Left lung (tissue), 10 donors: Measurements from ENCODE around the gene SNAPC2. TPM values are rescaled to one million over a fixed set of nuclear protein-coding genes. Genes with fewer than 3 reads are reported as not detected.
"Not testable (repeated sequence)": the region's sequence is repeated elsewhere in the genome, so short reads cannot be mapped to it uniquely, and the experiment has no call there.

ENCODE experiments used
- ATAC-seq: fragments of 200-7000 bp; cut with Tn5 transposase; one replicate; pipeline ENCODE4 v1.9.1; 2020; ENCODE audit warnings: moderate library complexity
- DNase-seq, 4 donors: peaks; one replicate each; pipeline ENCODE4 v3.0.0-alpha.2; 2013 to 2020
- H3K27ac ChIP-seq, 2 donors: fragments of 200-600 bp; sonication (generic) in 1 of 2; one replicate each; pipeline versions ENCODE4 v1.5.0 to v1.8.0; 2020 to 2021
- H3K27me3 ChIP-seq, 2 donors: fragments of 200-600 bp; sonication (generic) in 1 of 2; one replicate each; pipeline versions ENCODE4 v1.5.0 to v1.8.0; 2020 to 2021
- H3K36me3 ChIP-seq, 2 donors: fragments of 200-600 bp; sonication (generic) in 1 of 2; one replicate each; pipeline versions ENCODE4 v1.5.0 to v1.8.0; 2020 to 2021
- H3K4me1 ChIP-seq, 2 donors: fragments of 200-600 bp; one replicate each; pipeline ENCODE4 v1.8.0; 2021
- H3K4me3 ChIP-seq, 2 donors: fragments of 200-600 bp; sonication (generic) in 1 of 2; one replicate each; pipeline versions ENCODE4 v1.5.0 to v1.8.0; 2020 to 2021; ENCODE audit warnings: mild to moderate bottlenecking in 1 of 2
- H3K9me3 ChIP-seq, 2 donors: fragments of 200-600 bp; sonication (generic) in 1 of 2; one replicate each; pipeline versions ENCODE4 v1.5.0 to v1.8.0; 2020 to 2021
- intact Hi-C, 2 donors: fragments of 100-400 bp; cut with DNase I; formaldehyde crosslinking; loops; one replicate each; pipeline versions ENCODE4 v1.11.2 to v1.14.2; 2022
- polyA plus RNA-seq, 6 donors: library from polyadenylated mRNA; unstranded; fragments of 120-200 nt; gene quantifications; one replicate each; pipeline ENCODE4 v1.2.1, GENCODE V29; 2013; ENCODE audit not compliant: insufficient read length in 6 of 6
- total RNA-seq, 2 donors: library from RNA; stranded (reverse); fragmentation: NEBNext Ultra II Directional; extraction: Animal tissue kit (Norgen Biotek cat#: 25700); gene quantifications; one replicate each; pipeline ENCODE4 v1.2.1, GENCODE V29; 2021
- TF ChIP-seq, protein P1 (sequence below), 2 donors: fragments of 200-600 bp; sonication (generic) in 1 of 2; IDR thresholded peaks; one replicate each; pipeline versions ENCODE4 v1.5.0 to v1.8.0; 2021; ENCODE audit warnings: antibody characterized with exemption in 2 of 2
- donor health status: DM: no; HTN: yes; CAD: no.
- donor health status: DM: no; HTN: no; CAD: no.

Gene SNAPC2
- total and polyA plus RNA-seq, 8 donors = 11.1 to 20.5 (median 15.5) TPM

DNA sequence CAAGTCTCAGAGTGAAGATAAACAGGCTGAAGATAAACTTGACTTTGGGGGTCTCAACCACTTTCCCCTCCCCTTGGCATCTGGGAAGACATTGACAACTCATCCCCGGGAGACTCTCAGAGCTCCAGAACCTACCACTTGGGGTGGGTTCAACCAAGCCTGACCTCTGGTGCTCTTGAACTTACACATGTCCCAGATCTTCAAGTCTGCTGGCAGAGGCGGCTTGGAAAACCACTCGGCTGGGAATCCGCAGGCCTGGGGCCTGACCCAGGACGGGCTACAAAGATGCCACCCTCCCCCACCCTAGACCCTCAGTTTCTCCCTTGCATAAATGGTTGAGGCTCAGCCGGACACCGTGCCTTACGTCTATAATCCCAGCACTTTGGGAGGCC, 31.3 kb upstream of the SNAPC2 start:
- Histone ChIP-seq H3K36me3 (no peaks in the 10 kb centered on the region), H3K27me3 (peaks cover 0 to 53% of the 10 kb centered on the region in 2 donors), H3K4me1 (peaks cover 0 to 9% of the 10 kb centered on the region in 2 donors), H3K4me3 (peak overlapping the region; percentile 42 to 43), H3K27ac (no peak overlapping the region), H3K9me3 (no peaks in the 10 kb centered on the region)
- intact Hi-C loops = no loop called here
- TF ChIP-seq, protein P1, sequence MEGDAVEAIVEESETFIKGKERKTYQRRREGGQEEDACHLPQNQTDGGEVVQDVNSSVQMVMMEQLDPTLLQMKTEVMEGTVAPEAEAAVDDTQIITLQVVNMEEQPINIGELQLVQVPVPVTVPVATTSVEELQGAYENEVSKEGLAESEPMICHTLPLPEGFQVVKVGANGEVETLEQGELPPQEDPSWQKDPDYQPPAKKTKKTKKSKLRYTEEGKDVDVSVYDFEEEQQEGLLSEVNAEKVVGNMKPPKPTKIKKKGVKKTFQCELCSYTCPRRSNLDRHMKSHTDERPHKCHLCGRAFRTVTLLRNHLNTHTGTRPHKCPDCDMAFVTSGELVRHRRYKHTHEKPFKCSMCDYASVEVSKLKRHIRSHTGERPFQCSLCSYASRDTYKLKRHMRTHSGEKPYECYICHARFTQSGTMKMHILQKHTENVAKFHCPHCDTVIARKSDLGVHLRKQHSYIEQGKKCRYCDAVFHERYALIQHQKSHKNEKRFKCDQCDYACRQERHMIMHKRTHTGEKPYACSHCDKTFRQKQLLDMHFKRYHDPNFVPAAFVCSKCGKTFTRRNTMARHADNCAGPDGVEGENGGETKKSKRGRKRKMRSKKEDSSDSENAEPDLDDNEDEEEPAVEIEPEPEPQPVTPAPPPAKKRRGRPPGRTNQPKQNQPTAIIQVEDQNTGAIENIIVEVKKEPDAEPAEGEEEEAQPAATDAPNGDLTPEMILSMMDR (IDR thresholded peaks at IDR 0.05) = no peak
- ATAC-seq = peak; percentile 5
- no peak for DNase-seq

DNA sequence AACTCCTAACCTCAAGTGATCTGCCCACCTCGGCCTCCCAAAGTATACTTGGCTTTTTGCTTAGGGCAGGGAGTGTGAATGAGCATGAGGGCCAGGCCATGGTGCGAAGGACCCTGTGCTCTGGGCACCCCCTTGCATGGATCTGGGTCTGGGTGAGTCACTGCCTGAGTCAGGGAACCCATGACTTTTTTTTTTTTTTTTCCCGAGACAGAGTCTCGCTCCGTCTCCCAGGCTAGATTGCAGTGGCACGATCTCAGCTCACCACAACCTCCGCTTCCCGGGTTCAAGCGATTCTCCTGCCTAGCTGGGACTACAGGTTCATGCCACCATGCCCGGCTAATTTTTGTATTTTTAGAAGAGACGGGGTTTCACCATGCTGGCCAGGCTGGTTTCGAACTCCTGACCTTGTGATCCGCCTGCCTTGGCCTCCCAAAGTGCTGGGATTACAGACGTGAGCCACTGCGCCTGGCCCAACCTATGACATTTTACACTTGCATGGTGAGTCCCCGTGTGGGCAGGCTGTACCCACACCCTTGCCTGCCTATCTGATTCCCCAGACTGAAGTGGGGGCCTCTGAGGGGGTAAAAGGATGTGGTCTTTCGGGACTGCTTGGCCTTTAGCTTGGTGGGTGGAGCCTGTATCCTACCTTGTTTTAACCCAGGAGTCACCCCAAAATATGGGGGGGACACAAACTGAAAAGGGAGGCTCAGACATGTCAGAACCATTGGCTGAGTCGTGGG, 26.6 kb upstream of the SNAPC2 start:
- peaks cover 0 to 47% of the 10 kb centered on the region in 2 donors for H3K27me3 ChIP-seq
- ATAC-seq, H3K36me3 ChIP-seq, H3K9me3 ChIP-seq, DNase-seq, H3K27ac ChIP-seq, H3K4me3 ChIP-seq, intact Hi-C loops, H3K4me1 ChIP-seq: not testable (repeated sequence)

DNA sequence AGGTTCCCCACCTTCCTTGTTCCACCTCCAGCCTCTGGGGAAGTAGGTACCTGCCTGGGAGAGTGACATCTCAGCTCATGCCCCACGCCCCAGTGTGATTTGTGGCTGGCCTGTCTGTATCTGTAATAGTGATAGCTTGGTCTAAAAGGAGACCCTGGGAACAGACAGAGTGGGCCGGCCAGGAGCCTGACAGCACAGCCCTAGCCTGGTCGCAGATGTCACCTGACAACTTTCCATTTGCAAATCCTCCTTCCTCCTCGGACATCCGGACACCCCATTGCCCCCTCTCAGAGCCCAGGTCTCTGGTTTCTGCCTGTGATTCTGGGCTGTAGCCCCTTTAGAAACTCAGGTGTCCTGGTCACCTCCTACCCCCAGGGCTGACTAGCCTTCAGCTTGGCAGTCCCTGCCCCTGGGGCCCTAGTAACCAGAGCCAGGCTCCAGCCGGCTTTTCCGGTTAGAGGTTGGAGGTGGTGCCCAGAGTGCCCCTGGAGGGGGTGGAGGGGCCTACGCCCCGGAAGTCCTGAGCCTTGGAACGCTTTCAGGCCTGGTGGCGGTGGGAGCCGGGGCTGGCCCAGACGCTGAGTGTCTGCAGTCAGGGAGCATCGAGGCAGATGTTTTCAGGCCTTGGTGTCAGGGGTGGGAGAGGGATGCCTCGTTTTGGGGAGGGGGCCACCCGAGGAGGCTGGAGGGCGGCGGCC, 25.4 kb upstream of the SNAPC2 start:
- intact Hi-C loops = no loop called here
- DNase-seq (peak in 3 of 4 donors; percentile 59 to 82 (median 79)), ATAC-seq (peak; percentile 89)
- TF ChIP-seq, protein P1 (IDR thresholded peaks at IDR 0.05) = no peak
- H3K36me3 ChIP-seq = no peaks in the 10 kb centered on the region
- H3K27me3 ChIP-seq = peaks cover 0 to 37% of the 10 kb centered on the region in 2 donors
- H3K9me3 ChIP-seq = no peaks in the 10 kb centered on the region
- H3K27ac ChIP-seq = no peak overlapping the region
- no peaks in the 10 kb centered on the region for H3K4me1 ChIP-seq
- H3K4me3 ChIP-seq = no peak overlapping the region

DNA sequence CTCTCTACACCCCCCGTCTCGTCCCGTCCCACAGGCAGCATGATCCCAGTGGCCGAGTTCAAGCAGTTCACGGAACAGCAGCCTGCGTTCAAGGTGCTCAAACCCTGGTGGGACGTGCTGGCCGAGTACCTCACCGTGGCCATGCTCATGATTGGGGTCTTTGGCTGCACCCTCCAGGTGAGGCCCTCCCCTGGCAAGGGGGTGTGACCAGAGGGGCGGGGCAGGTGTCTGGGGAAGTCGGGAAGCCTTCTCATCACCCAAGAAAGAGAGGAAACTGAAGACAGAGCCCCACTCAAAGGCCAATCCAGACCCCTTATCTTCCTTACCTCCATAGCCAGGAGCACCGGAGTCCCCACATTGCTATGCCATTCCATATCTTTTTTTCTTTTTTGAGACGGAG, 24.6 kb upstream of the SNAPC2 start:
- Histone ChIP-seq H3K4me1 (no peaks in the 10 kb centered on the region), H3K27me3 (peaks cover 0 to 34% of the 10 kb centered on the region in 2 donors), H3K9me3 (no peaks in the 10 kb centered on the region), H3K27ac (no peak overlapping the region), H3K4me3 (no peak overlapping the region), H3K36me3 (no peaks in the 10 kb centered on the region)
- ATAC-seq (no peak), DNase-seq (no peak)
- TF ChIP-seq, protein P1 (IDR thresholded peaks at IDR 0.05) = no peak
- intact Hi-C loops = no loop called here

DNA sequence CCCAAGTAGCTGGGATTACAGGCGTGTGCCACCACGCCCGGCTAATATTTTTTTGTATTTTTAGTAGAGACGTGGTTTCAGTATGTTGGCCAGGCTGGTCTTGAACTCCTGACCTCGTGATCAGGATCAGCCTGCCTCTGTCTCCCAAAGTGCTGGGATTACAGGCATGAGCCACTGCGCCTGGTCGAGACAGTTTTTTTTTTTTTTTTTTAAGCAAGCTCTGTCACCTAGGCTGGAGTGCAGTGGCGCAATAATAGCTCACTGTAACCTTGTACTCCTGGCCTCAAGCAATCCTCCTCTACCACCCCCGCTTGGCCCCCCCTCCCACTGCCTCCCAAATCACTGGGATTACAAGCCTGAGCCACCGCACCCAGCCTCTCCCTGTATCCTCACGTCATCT, 22.8 kb upstream of the SNAPC2 start:
- H3K36me3 ChIP-seq = no peaks in the 10 kb centered on the region
- intact Hi-C loops = no loop called here
- no peaks in the 10 kb centered on the region for H3K9me3 ChIP-seq
- peaks cover under 1 to 3% of the 10 kb centered on the region in 2 donors for H3K4me1 ChIP-seq
- H3K4me3 ChIP-seq = no peak overlapping the region
- peaks cover 0 to 34% of the 10 kb centered on the region in 2 donors for H3K27me3 ChIP-seq
- no peak overlapping the region for H3K27ac ChIP-seq
- TF ChIP-seq, protein P1 (IDR thresholded peaks at IDR 0.05) = no peak
- DNase-seq (no peak), ATAC-seq (peak; percentile 15)
